Fibroblast of lung (primary cell): Measurements from ENCODE around the gene MTRR.

Source experiments
- CTCF ChIP-seq, 2 donors: IDR thresholded peaks in 1 of 2; conservative IDR thresholded peaks in 1 of 2; 1 replicate in 1 of 2; 2 replicates in 1 of 2; pipeline ENCODE4 v1.5.1; 2011 to 2012; ENCODE audit warnings: low read length in 2 of 2, control low read depth in 1 of 2, inconsistent platforms in 1 of 2, low read depth in 1 of 2, mild to moderate bottlenecking in 1 of 2
- EZH2 ChIP-seq: IDR thresholded peaks from 2 replicates; pipeline ENCODE4 v1.5.1; 2012; ENCODE audit warnings: low read length, control low read depth, mild to moderate bottlenecking; ENCODE audit errors: missing control alignments

DNA sequence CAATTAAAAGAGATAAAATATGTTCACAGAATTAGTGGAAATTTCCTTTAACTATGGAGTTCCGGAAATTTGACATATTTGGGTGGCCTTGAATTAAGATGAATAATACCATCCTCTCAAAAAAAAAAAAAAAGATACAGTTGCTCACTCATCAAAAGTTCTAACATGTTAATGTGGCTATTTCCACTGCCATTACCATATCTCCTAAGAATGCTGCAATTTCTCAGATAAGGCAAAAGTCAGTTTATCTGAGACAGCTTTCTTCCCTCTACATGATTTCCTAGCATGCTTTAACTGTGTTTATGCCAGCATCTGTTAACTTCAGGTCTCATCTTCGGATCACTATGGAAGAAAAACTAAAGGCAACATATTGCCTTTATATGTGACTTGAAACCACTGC is 2.8 kb upstream of the MTRR start:
- TF ChIP-seq CTCF (conservative IDR thresholded peaks at IDR 0.05 in 1 of 2, IDR thresholded peaks at IDR 0.05 in 1 of 2; ENCODE audit: low read depth in 1 of 2, low read length in 2 of 2) (no peak), EZH2 (no peak)
